GM12873 (cell line): Measurements from ENCODE around the gene SERPIND1.
A peak's percentile ranks its signal among the peaks of the same experiment; 100 is the strongest.

Experiments used
- TF ChIP-seq, protein P1 (sequence below): IDR thresholded peaks from 2 replicates; pipeline ENCODE4 v1.5.1; 2012; ENCODE audit warnings: low read depth, mild to moderate bottlenecking, moderate library complexity, low read length, control low read depth; ENCODE audit not compliant: insufficient read depth; ENCODE audit errors: missing control alignments

SERPIND1 gene

GRCh38 chr22:20782083-20782482 is 8.2 kb downstream of the SERPIND1 start:
- TF ChIP-seq, protein P1, sequence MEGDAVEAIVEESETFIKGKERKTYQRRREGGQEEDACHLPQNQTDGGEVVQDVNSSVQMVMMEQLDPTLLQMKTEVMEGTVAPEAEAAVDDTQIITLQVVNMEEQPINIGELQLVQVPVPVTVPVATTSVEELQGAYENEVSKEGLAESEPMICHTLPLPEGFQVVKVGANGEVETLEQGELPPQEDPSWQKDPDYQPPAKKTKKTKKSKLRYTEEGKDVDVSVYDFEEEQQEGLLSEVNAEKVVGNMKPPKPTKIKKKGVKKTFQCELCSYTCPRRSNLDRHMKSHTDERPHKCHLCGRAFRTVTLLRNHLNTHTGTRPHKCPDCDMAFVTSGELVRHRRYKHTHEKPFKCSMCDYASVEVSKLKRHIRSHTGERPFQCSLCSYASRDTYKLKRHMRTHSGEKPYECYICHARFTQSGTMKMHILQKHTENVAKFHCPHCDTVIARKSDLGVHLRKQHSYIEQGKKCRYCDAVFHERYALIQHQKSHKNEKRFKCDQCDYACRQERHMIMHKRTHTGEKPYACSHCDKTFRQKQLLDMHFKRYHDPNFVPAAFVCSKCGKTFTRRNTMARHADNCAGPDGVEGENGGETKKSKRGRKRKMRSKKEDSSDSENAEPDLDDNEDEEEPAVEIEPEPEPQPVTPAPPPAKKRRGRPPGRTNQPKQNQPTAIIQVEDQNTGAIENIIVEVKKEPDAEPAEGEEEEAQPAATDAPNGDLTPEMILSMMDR: no peak

DNA sequence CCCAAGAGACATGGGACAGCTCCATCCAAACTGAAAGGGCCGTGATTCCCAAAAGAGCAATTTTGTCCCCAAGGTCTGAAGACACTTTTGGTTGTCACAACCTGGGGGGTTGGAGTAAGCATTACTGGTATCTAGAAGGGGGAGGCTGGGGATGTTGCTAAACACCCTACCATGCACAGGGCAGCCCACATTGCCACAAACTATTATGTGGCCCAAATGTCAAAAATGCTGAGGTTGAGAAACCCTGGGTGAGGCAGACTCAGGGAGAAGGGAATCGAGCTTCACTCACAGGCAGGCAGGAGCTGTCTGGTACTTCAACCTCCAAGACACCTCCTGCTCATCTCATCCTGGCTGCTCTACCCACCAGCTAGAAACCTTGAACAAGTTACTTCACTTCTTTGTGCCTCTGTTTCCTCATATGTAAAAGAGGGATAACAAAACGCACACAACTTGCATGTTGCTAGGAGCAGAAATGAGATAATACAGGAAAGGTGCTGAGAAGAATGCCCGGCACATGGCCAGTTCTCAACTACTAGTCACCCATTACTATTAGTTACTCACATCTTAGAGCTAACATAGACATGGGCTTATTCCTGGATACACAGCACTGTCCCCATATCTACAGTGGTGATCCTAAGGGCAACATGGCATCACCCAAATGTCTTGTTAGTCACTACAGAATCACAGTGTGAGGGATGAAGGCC is 8.8 kb downstream of the SERPIND1 start:
- TF ChIP-seq, protein P1: no peak

DNA sequence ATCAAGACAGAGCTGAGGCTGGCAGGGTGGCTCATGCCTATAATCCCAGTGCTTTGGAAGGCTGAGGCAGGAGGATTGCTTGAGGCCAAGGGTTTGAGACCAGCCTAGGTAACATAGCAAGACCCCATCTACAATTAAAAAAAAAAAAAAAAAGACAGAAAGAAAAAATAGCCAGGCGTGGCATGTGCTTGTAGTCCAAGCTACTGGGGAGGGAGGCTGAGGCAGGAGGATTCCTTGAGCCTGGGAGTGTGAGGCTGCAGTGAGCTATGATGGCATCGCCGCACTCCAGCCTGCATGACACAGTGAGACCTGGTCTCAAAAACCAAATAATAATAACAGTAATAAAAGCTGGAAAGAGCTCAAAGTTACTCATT is 9.4 kb downstream of the SERPIND1 start:
- TF ChIP-seq, protein P1: no peak

DNA sequence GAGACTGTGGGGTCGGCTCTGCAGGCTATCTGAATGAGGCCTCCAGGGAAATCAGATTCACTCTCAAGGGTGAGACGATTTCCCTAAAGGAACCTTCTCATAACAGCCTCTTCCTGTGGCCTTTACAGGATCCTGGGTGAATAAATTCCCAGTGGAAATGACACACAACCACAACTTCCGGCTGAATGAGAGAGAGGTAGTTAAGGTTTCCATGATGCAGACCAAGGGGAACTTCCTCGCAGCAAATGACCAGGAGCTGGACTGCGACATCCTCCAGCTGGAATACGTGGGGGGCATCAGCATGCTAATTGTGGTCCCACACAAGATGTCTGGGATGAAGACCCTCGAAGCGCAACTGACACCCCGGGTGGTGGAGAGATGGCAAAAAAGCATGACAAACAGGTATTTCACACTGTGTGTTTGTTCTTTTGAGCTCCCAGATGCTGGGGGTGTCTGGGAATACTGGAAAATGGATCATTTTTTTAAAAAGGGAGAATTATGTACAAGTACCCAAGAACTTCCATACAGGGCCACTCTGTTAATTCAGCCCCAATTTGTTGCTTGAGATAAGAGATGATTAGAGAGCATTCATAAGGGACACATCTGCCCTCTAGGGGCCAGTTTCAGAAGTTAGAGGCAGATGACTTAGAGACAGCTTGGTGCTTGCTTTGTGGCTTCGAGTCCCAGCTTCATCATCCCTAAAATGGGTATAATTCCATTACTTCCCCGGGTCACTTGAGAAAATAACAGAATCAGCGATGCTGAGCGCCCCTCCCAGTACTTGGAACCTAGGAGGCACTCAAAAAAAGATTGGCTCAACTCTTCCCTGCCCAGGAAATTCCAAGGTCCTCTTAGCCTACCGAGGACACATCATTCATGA is 10.2 kb downstream of the SERPIND1 start:
- TF ChIP-seq, protein P1: peak; percentile 89

- TF ChIP-seq, protein P1: no peak
Observed at GRCh38 chr22:20785415-20785814, 11.5 kb downstream of the SERPIND1 start.

DNA sequence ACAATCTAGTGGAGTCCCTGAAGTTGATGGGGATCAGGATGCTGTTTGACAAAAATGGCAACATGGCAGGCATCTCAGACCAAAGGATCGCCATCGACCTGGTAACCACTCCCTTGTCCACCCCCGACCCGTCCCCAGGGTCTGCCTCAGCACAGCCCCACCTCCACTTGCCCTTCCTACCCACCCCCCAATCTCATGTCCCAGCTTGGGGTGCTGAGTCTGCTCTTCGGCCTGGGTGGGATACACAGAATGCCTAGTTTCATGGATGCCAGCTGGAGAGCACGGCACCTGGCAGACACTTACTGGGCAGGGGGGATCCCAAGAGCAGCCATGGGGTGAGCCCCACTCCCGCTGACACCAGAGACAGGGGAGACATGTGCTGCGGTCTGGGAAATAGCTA is 12.1 kb downstream of the SERPIND1 start:
- TF ChIP-seq, protein P1: no peak

DNA sequence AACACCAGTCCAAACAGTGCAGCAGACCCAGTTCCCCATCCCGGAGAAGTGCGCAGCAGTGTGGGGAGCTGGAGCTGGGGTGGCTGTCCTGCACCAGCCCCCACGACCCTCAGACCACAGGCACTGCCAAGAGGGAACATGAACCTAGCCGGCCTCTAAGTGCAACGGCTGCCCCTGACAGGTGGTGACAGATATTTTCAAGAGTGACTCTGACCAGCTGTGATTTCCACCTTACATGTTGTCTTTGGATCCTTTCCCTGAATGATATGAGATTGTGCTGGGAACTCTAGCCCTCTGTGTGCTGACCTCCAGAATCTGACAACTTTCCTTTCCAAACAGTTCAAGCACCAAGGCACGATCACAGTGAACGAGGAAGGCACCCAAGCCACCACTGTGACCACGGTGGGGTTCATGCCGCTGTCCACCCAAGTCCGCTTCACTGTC is 12.6 kb downstream of the SERPIND1 start:
- TF ChIP-seq, protein P1: no peak
